Neural cell (in vitro differentiated cells): ENCODE results near the gene MVD. TPM values are rescaled to one million over a fixed set of nuclear protein-coding genes. Genes with fewer than 3 reads are reported as not detected.

Source experiments
- H2AFZ ChIP-seq: fragments of 200-600, 300-800 bp; sonication (generic), shearing (Covaris generic); 2 replicates; pipeline ENCODE4 v1.6.0; 2014; ENCODE audit warnings: low read depth, mild to moderate bottlenecking, antibody characterized with exemption, low read length, moderate library complexity
- H3F3A ChIP-seq: fragments of 200-600 bp; shearing (Covaris generic); 2 replicates; pipeline ENCODE4 v1.6.1; 2016; ENCODE audit warnings: mild to moderate bottlenecking, moderate library complexity, mixed read lengths, antibody characterized with exemption, low read length; ENCODE audit not compliant: insufficient read depth, poor library complexity, severe bottlenecking
- H3K27ac ChIP-seq: fragments of 200-600, 300-800 bp; sonication (generic), shearing (Covaris generic); 2 replicates; pipeline ENCODE4 v1.5.1; 2014; ENCODE audit warnings: mild to moderate bottlenecking, low read length, moderate library complexity
- H3K27me3 ChIP-seq: fragments of 300-800, 200-600 bp; sonication (generic), shearing (Covaris generic); 2 replicates; pipeline ENCODE4 v1.6.0; 2014; ENCODE audit warnings: mild to moderate bottlenecking, low read depth, low read length, moderate library complexity; ENCODE audit not compliant: insufficient read depth
- H3K36me3 ChIP-seq: fragments of 300-800, 200-600 bp; sonication (generic), shearing (Covaris generic); 2 replicates; pipeline ENCODE4 v1.5.1; 2014; ENCODE audit warnings: mild to moderate bottlenecking, antibody characterized with exemption, low read length, moderate library complexity; ENCODE audit not compliant: insufficient read depth
- H3K4me2 ChIP-seq: fragments of 300-800, 200-600 bp; sonication (generic), shearing (Covaris generic); 2 replicates; pipeline ENCODE4 v1.6.0; 2014; ENCODE audit warnings: mild to moderate bottlenecking, low read length
- H3K4me3 ChIP-seq: fragments of 300-800, 200-600 bp; sonication (generic), shearing (Covaris generic); 2 replicates; pipeline ENCODE4 v1.5.1; 2014; ENCODE audit warnings: mild to moderate bottlenecking, low read length, moderate library complexity
- H3K79me2 ChIP-seq: fragments of 200-600 bp; shearing (Covaris generic); replicated peaks from 2 replicates; pipeline ENCODE4 v1.6.0; 2014; ENCODE audit warnings: mild to moderate bottlenecking, low read length, moderate library complexity; ENCODE audit not compliant: insufficient read depth
- H3K9ac ChIP-seq: fragments of 300-800, 200-600 bp; sonication (generic), shearing (Covaris generic); 2 replicates; pipeline ENCODE4 v1.6.1; 2016; ENCODE audit warnings: mild to moderate bottlenecking, low read length, mixed read lengths
- H3K9me2 ChIP-seq: fragments of 200-600 bp; shearing (Covaris generic); 2 replicates; pipeline ENCODE4 v1.6.1; 2016; ENCODE audit warnings: mild to moderate bottlenecking, low read length, mixed read lengths; ENCODE audit not compliant: insufficient read depth
- H3K9me3 ChIP-seq: fragments of 200-600, 300-800 bp; sonication (generic), shearing (Covaris generic); 2 replicates; pipeline ENCODE4 v1.6.1; 2016; ENCODE audit warnings: mild to moderate bottlenecking, mixed run types, low read length, moderate library complexity, mixed read lengths
- H4K20me1 ChIP-seq: fragments of 200-600 bp; shearing (Covaris generic); 2 replicates; pipeline ENCODE4 v1.6.1; 2016; ENCODE audit warnings: mild to moderate bottlenecking, mixed run types; ENCODE audit not compliant: insufficient read depth
- EP300 ChIP-seq: fragments of 450-650 bp; conservative IDR thresholded peaks from 2 replicates; pipeline ENCODE4 v1.6.1; 2014; ENCODE audit warnings: antibody characterized with exemption, mild to moderate bottlenecking, moderate library complexity; ENCODE audit not compliant: poor library complexity, severe bottlenecking
- EZH2 ChIP-seq: fragments of 200-600, 300-800 bp; shearing (Covaris generic), sonication (generic); IDR thresholded peaks from 2 replicates; pipeline ENCODE4 v1.6.1; 2014; ENCODE audit warnings: antibody characterized with exemption, low read length, borderline replicate concordance, mild to moderate bottlenecking; ENCODE audit not compliant: insufficient read depth, poor library complexity, severe bottlenecking
- MXI1 ChIP-seq: fragments of 450-650 bp; conservative IDR thresholded peaks from 2 replicates; pipeline ENCODE4 v1.6.1; 2014; ENCODE audit warnings: antibody characterized with exemption, mild to moderate bottlenecking; ENCODE audit not compliant: poor library complexity, severe bottlenecking
- POLR2AphosphoS5 ChIP-seq: IDR thresholded peaks from 2 replicates; pipeline ENCODE4 v1.6.1; 2012
- RAD21 ChIP-seq: fragments of 450-650 bp; conservative IDR thresholded peaks from 2 replicates; pipeline ENCODE4 v1.6.1; 2014; ENCODE audit warnings: antibody characterized with exemption, mild to moderate bottlenecking, moderate library complexity
- SMC3 ChIP-seq: fragments of 450-650 bp; conservative IDR thresholded peaks from 2 replicates; pipeline ENCODE4 v1.6.1; 2014; ENCODE audit warnings: antibody characterized with exemption, mild to moderate bottlenecking, moderate library complexity; ENCODE audit not compliant: poor library complexity
- TAF1 ChIP-seq: IDR thresholded peaks from 2 replicates; pipeline ENCODE4 v1.6.1; 2012; ENCODE audit warnings: low read depth
- polyA plus RNA-seq: library from polyadenylated mRNA; depleted of rRNA; stranded (reverse); fragments of >200 nt; gene quantifications from 2 replicates; pipeline ENCODE4 v1.2.3, GENCODE V29; 2014
- TF ChIP-seq, protein P1 (sequence below): fragments of 450-650 bp; IDR thresholded peaks from 2 replicates; pipeline ENCODE4 v1.5.1; 2014; ENCODE audit warnings: antibody characterized with exemption, mild to moderate bottlenecking, moderate library complexity; ENCODE audit not compliant: poor library complexity, severe bottlenecking
- TF ChIP-seq, protein P2 (sequence below): IDR thresholded peaks from 2 replicates; pipeline ENCODE4 v1.6.1; 2012; ENCODE audit warnings: borderline replicate concordance

MVD gene
- polyA plus RNA-seq, 1 donor from 2014 or later: 232 TPM

DNA sequence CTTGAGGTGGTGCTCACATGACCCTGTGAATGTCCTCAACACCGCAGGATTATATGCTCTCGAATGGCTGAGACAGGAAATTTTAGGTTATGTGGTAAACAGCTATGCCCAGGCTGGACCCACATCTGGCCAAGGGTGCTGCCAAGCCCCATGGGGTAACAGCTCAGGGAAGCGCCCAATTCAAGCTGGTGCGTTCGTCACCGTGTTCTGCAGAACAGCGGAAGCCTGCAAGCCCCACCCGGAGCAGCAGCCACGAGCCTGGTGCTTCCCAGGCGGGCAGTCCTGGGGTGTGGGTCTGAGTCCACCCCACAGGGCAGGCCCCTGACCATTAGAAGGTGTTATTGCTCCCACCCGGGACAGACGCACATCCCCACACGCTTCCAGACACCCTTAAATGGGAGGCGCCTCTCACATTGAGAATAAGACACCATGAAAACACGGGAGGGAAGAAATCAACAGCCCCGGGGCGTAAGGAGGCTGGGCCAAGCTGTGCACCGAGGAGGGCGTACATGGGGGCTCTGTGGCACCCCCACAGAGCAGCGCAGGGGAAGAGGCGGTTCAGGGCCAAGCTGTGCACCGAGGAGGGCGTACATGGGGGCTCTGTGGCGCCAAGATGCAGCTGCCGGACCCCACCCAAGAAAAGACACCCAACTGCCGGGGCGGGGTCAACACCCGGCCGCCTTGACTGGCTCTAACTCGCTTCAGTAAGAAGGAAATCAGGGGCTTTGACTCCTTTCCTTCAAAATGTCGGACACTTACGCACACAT lies 9.1 kb downstream of the MVD start:
- TF ChIP-seq, protein P1, sequence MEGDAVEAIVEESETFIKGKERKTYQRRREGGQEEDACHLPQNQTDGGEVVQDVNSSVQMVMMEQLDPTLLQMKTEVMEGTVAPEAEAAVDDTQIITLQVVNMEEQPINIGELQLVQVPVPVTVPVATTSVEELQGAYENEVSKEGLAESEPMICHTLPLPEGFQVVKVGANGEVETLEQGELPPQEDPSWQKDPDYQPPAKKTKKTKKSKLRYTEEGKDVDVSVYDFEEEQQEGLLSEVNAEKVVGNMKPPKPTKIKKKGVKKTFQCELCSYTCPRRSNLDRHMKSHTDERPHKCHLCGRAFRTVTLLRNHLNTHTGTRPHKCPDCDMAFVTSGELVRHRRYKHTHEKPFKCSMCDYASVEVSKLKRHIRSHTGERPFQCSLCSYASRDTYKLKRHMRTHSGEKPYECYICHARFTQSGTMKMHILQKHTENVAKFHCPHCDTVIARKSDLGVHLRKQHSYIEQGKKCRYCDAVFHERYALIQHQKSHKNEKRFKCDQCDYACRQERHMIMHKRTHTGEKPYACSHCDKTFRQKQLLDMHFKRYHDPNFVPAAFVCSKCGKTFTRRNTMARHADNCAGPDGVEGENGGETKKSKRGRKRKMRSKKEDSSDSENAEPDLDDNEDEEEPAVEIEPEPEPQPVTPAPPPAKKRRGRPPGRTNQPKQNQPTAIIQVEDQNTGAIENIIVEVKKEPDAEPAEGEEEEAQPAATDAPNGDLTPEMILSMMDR: no peak
- no peak for TF ChIP-seq MXI1
- TF ChIP-seq, protein P2, sequence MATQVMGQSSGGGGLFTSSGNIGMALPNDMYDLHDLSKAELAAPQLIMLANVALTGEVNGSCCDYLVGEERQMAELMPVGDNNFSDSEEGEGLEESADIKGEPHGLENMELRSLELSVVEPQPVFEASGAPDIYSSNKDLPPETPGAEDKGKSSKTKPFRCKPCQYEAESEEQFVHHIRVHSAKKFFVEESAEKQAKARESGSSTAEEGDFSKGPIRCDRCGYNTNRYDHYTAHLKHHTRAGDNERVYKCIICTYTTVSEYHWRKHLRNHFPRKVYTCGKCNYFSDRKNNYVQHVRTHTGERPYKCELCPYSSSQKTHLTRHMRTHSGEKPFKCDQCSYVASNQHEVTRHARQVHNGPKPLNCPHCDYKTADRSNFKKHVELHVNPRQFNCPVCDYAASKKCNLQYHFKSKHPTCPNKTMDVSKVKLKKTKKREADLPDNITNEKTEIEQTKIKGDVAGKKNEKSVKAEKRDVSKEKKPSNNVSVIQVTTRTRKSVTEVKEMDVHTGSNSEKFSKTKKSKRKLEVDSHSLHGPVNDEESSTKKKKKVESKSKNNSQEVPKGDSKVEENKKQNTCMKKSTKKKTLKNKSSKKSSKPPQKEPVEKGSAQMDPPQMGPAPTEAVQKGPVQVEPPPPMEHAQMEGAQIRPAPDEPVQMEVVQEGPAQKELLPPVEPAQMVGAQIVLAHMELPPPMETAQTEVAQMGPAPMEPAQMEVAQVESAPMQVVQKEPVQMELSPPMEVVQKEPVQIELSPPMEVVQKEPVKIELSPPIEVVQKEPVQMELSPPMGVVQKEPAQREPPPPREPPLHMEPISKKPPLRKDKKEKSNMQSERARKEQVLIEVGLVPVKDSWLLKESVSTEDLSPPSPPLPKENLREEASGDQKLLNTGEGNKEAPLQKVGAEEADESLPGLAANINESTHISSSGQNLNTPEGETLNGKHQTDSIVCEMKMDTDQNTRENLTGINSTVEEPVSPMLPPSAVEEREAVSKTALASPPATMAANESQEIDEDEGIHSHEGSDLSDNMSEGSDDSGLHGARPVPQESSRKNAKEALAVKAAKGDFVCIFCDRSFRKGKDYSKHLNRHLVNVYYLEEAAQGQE: no peak
- TF ChIP-seq POLR2AphosphoS5: no peak
- no peak for TF ChIP-seq RAD21
- no peak for TF ChIP-seq EZH2
- no peak for TF ChIP-seq SMC3
- no peak for TF ChIP-seq EP300
- no peak for TF ChIP-seq TAF1
- H3K36me3 ChIP-seq: no peaks in the 10 kb centered on the region

DNA sequence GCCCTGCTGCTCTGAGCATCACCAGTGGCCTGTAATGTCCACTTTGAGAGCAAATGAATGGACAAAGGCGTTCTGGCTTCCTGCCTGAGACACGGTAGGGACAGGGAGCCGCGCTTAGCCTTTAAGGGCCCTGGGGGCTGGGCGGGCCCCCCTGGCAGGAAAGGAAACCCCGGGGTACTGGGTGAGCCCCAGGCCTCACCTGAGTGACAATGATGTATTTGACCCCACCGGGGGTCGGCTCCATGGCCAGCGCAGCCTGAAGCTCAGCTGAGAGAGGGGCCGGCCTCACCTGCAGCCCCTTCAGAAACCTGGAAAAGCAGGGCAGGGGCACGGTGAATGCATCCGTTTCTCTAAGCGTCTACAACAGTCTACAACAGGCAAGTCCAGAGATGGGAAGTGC lies 9.8 kb downstream of the MVD start:
- Histone ChIP-seq H3K4me2 (no peak overlapping the region), H3K36me3 (no peaks in the 10 kb centered on the region), H3F3A (no peaks in the 10 kb centered on the region), H4K20me1 (no peaks in the 10 kb centered on the region), H3K9ac (no peak overlapping the region), H3K9me3 (no peaks in the 10 kb centered on the region), H2AFZ (no peak overlapping the region), H3K27ac (no peak overlapping the region), H3K4me3 (no peak overlapping the region), H3K27me3 (no peaks in the 10 kb centered on the region), H3K79me2 (no peaks in the 10 kb centered on the region), H3K9me2 (no peaks in the 10 kb centered on the region)
- TF ChIP-seq RAD21 (no peak), EP300 (no peak), SMC3 (no peak), EZH2 (no peak)
- TF ChIP-seq, protein P1: no peak
- TF ChIP-seq, protein P2: no peak

More for the DNA sequence above, 9.1 kb downstream of the MVD start:
- H3K4me3 ChIP-seq: no peak overlapping the region
- H3K27me3 ChIP-seq: no peaks in the 10 kb centered on the region
- H3K9me2 ChIP-seq: no peaks in the 10 kb centered on the region
- no peak overlapping the region for H3K4me2 ChIP-seq
- no peak overlapping the region for H2AFZ ChIP-seq
- no peak overlapping the region for H3K27ac ChIP-seq
- no peaks in the 10 kb centered on the region for H4K20me1 ChIP-seq
- no peak overlapping the region for H3K9ac ChIP-seq
- H3F3A ChIP-seq: no peaks in the 10 kb centered on the region
- no peaks in the 10 kb centered on the region for H3K9me3 ChIP-seq
- no peaks in the 10 kb centered on the region for H3K79me2 ChIP-seq
